ENCODE measurements around the gene CAMK1D. TPM values are rescaled to one million over a fixed set of nuclear protein-coding genes. Genes with fewer than 3 reads are reported as not detected.

Gene CAMK1D
- total RNA-seq, 2 experiments from 2014 or later: 3.4 to 4.2 TPM

GRCh38 chr10:12444981-12445700, 95.8 kb downstream of the CAMK1D start:
- peaks cover 4% of the 10 kb centered on the region for H3K9me3 Mint-ChIP-seq (ENCODE audit: insufficient read depth)
- no peak overlapping the region for H3K4me3 Mint-ChIP-seq
- ATAC-seq (no peak), DNase-seq (no peak)
- H3K27ac Mint-ChIP-seq: no peak overlapping the region
- H3K36me3 Mint-ChIP-seq (ENCODE audit: low read depth): no peaks in the 10 kb centered on the region
- H3K4me1 Mint-ChIP-seq (ENCODE audit: low read depth): peaks cover 17% of the 10 kb centered on the region
- ChIA-PET POLR2A (no interaction called here), CTCF (no interaction called here)
- peaks cover 6% of the 10 kb centered on the region for H3K27me3 Mint-ChIP-seq (ENCODE audit: low read depth)

GRCh38 chr10:12445701-12446334, 96.5 kb downstream of the CAMK1D start:
- ChIA-PET POLR2A (no interaction called here), CTCF (no interaction called here)
- no peak overlapping the region for H3K27ac Mint-ChIP-seq
- peaks cover 12% of the 10 kb centered on the region for H3K27me3 Mint-ChIP-seq (ENCODE audit: low read depth)
- ATAC-seq (no peak), DNase-seq (no peak)
- peaks cover 17% of the 10 kb centered on the region for H3K4me1 Mint-ChIP-seq (ENCODE audit: low read depth)
- no peaks in the 10 kb centered on the region for H3K36me3 Mint-ChIP-seq (ENCODE audit: low read depth)
- no peak overlapping the region for H3K4me3 Mint-ChIP-seq
- peaks cover 3% of the 10 kb centered on the region for H3K9me3 Mint-ChIP-seq (ENCODE audit: insufficient read depth)

- no peak for DNase-seq
- Mint-ChIP-seq H3K4me3 (peak overlapping the region; percentile 27), H3K27ac (peak overlapping the region; percentile 51), H3K36me3 (ENCODE audit: low read depth) (no peaks in the 10 kb centered on the region), H3K4me1 (ENCODE audit: low read depth) (peaks cover 17% of the 10 kb centered on the region), H3K9me3 (ENCODE audit: insufficient read depth) (no peaks in the 10 kb centered on the region), H3K27me3 (ENCODE audit: low read depth) (peaks cover 21% of the 10 kb centered on the region)
- ChIA-PET POLR2A (no interaction called here), CTCF (no interaction called here)
- ATAC-seq: peak; percentile 22
These were observed 99.0 kb downstream of the CAMK1D start for GRCh38 chr10:12448340-12448728.

GRCh38 chr10:12448729-12449391, 99.5 kb downstream of the CAMK1D start:
- ChIA-PET POLR2A (no interaction called here), CTCF (interaction anchor here (0.8 kb wide), 1 partner anchor 207 kb away, joined by 3 read pairs; no protein-coding TSS in a partner anchor)
- Mint-ChIP-seq H3K27me3 (ENCODE audit: low read depth) (peaks cover 21% of the 10 kb centered on the region), H3K9me3 (ENCODE audit: insufficient read depth) (no peaks in the 10 kb centered on the region), H3K36me3 (ENCODE audit: low read depth) (no peaks in the 10 kb centered on the region), H3K27ac (peak overlapping the region; percentile 51), H3K4me1 (ENCODE audit: low read depth) (peaks cover 17% of the 10 kb centered on the region), H3K4me3 (peak overlapping the region; percentile 27)
- DNase-seq (peak; percentile 87), ATAC-seq (peak; percentile 92)

- no peaks in the 10 kb centered on the region for H3K36me3 Mint-ChIP-seq (ENCODE audit: low read depth)
- H3K4me3 Mint-ChIP-seq: no peak overlapping the region
- DNase-seq: no peak
- ChIA-PET CTCF (no interaction called here), POLR2A (no interaction called here)
- H3K27ac Mint-ChIP-seq: no peak overlapping the region
- ATAC-seq: no peak
- no peaks in the 10 kb centered on the region for H3K9me3 Mint-ChIP-seq (ENCODE audit: insufficient read depth)
- H3K4me1 Mint-ChIP-seq (ENCODE audit: low read depth): no peaks in the 10 kb centered on the region
- peaks cover 13% of the 10 kb centered on the region for H3K27me3 Mint-ChIP-seq (ENCODE audit: low read depth)
These were observed 106.0 kb downstream of the CAMK1D start for GRCh38 chr10:12455318-12455717.

GRCh38 chr10:12455766-12456165, 106.4 kb downstream of the CAMK1D start:
- H3K4me1 Mint-ChIP-seq (ENCODE audit: low read depth): no peaks in the 10 kb centered on the region
- CTCF ChIA-PET: no interaction called here

GRCh38 chr10:12459340-12459739, 110.0 kb downstream of the CAMK1D start:
- no peak for DNase-seq
- ChIA-PET CTCF (interaction anchor here (0.8 kb wide), 1 partner anchor 195 kb away, joined by 3 read pairs; no protein-coding TSS in a partner anchor), POLR2A (no interaction called here)
- Mint-ChIP-seq H3K4me3 (no peak overlapping the region), H3K27ac (no peak overlapping the region), H3K36me3 (ENCODE audit: low read depth) (no peaks in the 10 kb centered on the region), H3K4me1 (ENCODE audit: low read depth) (no peaks in the 10 kb centered on the region), H3K27me3 (ENCODE audit: low read depth) (no peaks in the 10 kb centered on the region), H3K9me3 (ENCODE audit: insufficient read depth) (no peaks in the 10 kb centered on the region)
- ATAC-seq: no peak

More at GRCh38 chr10:12455766-12456165, 106.4 kb downstream of the CAMK1D start:
- H3K27me3 Mint-ChIP-seq (ENCODE audit: low read depth): peaks cover 9% of the 10 kb centered on the region
- no peaks in the 10 kb centered on the region for H3K9me3 Mint-ChIP-seq (ENCODE audit: insufficient read depth)
- no peak for DNase-seq
- ATAC-seq: no peak
- H3K36me3 Mint-ChIP-seq (ENCODE audit: low read depth): no peaks in the 10 kb centered on the region
- POLR2A ChIA-PET: no interaction called here
- H3K27ac Mint-ChIP-seq: no peak overlapping the region
- no peak overlapping the region for H3K4me3 Mint-ChIP-seq

- H3K4me3 Mint-ChIP-seq: no peak overlapping the region
- H3K27ac Mint-ChIP-seq: no peak overlapping the region
- H3K9me3 Mint-ChIP-seq (ENCODE audit: insufficient read depth): no peaks in the 10 kb centered on the region
- no peaks in the 10 kb centered on the region for H3K4me1 Mint-ChIP-seq (ENCODE audit: low read depth)
- ChIA-PET POLR2A (no interaction called here), CTCF (interaction anchor here (0.8 kb wide), 1 partner anchor 195 kb away, joined by 3 read pairs; no protein-coding TSS in a partner anchor)
- no peaks in the 10 kb centered on the region for H3K36me3 Mint-ChIP-seq (ENCODE audit: low read depth)
- H3K27me3 Mint-ChIP-seq (ENCODE audit: low read depth): no peaks in the 10 kb centered on the region
- no peak for DNase-seq
- ATAC-seq: no peak
These were observed 110.4 kb downstream of the CAMK1D start for GRCh38 chr10:12459762-12460161.

- ATAC-seq (no peak), DNase-seq (no peak)
- Mint-ChIP-seq H3K4me3 (no peak overlapping the region), H3K27me3 (ENCODE audit: low read depth) (no peaks in the 10 kb centered on the region), H3K4me1 (ENCODE audit: low read depth) (peaks cover 11% of the 10 kb centered on the region), H3K9me3 (ENCODE audit: insufficient read depth) (no peaks in the 10 kb centered on the region), H3K36me3 (ENCODE audit: low read depth) (no peaks in the 10 kb centered on the region), H3K27ac (no peak overlapping the region)
- POLR2A ChIA-PET: interaction anchor here (0.8 kb wide), 1 partner anchor 113 kb away, joined by 3 read pairs; no protein-coding TSS in a partner anchor
- CTCF ChIA-PET: interaction anchor here (1.4 kb wide), 1 partner anchor 247 kb away, joined by 5 read pairs; no protein-coding TSS in a partner anchor
These were observed 114.1 kb downstream of the CAMK1D start for GRCh38 chr10:12463459-12463838.

- H3K27ac Mint-ChIP-seq: no peak overlapping the region
- POLR2A ChIA-PET: no interaction called here
These were observed 116.2 kb downstream of the CAMK1D start for GRCh38 chr10:12465385-12466136.

GRCh38 chr10:12466704-12467305, 117.5 kb downstream of the CAMK1D start:
- Mint-ChIP-seq H3K36me3 (ENCODE audit: low read depth) (no peaks in the 10 kb centered on the region), H3K27ac (no peak overlapping the region), H3K4me1 (ENCODE audit: low read depth) (peaks cover 11% of the 10 kb centered on the region), H3K4me3 (no peak overlapping the region), H3K9me3 (ENCODE audit: insufficient read depth) (no peaks in the 10 kb centered on the region), H3K27me3 (ENCODE audit: low read depth) (no peaks in the 10 kb centered on the region)
- CTCF ChIA-PET: no interaction called here
- POLR2A ChIA-PET: no interaction called here
- ATAC-seq: no peak
- DNase-seq: no peak

More at GRCh38 chr10:12465385-12466136, 116.2 kb downstream of the CAMK1D start:
- Mint-ChIP-seq H3K27me3 (ENCODE audit: low read depth) (no peaks in the 10 kb centered on the region), H3K4me3 (no peak overlapping the region), H3K36me3 (ENCODE audit: low read depth) (no peaks in the 10 kb centered on the region), H3K4me1 (ENCODE audit: low read depth) (peaks cover 11% of the 10 kb centered on the region), H3K9me3 (ENCODE audit: insufficient read depth) (no peaks in the 10 kb centered on the region)
- ATAC-seq (no peak), DNase-seq (no peak)
- CTCF ChIA-PET: no interaction called here

All from activated CD8-positive, alpha-beta T cell treated with anti-CD3 and anti-CD28 coated beads, Interleukin-2, amount 10 ng/mL, durations not matched to agents 7 days and 5 days (primary cell).